Measurements from ENCODE around the gene NUP62. TPM values are rescaled to one million over a fixed set of nuclear protein-coding genes. Genes with fewer than 3 reads are reported as not detected.

The NUP62 gene
- total and polyA plus RNA-seq, 2 experiments from 2014 or later: 55.5 to 99.4 TPM

- no peaks in the 10 kb centered on the region; the same call in 2 of the 3 replicates for H3K36me3 Mint-ChIP-seq (ENCODE audit: low read depth)
- ATAC-seq: no peak
- H3K27me3 Mint-ChIP-seq (ENCODE audit: insufficient read depth, low read depth, poor library complexity): peaks cover 14% of the 10 kb centered on the region
- DNase-seq (ENCODE audit: low spot score): no peak
- H3K27ac ChIP-seq (ENCODE audit: low read depth): no peak overlapping the region
- no peak overlapping the region for H3K27ac Mint-ChIP-seq
- H3K4me1 Mint-ChIP-seq: peaks cover 23% of the 10 kb centered on the region
- no peak overlapping the region for H3K4me2 ChIP-seq
- no peaks in the 10 kb centered on the region for H3K36me3 ChIP-seq (ENCODE audit: insufficient read depth)
- H3K9me2 ChIP-seq (ENCODE audit: insufficient read depth): no peaks in the 10 kb centered on the region
- H3K4me1 ChIP-seq (ENCODE audit: insufficient read depth): peaks cover 17% of the 10 kb centered on the region; the same call in 1 of the 2 replicates
- H4K20me1 ChIP-seq (replicated peaks; ENCODE audit: insufficient read depth): no peaks in the 10 kb centered on the region
- peaks cover 12% of the 10 kb centered on the region for H3K9me3 Mint-ChIP-seq
- no peaks in the 10 kb centered on the region for H3K79me2 ChIP-seq (replicated peaks; ENCODE audit: insufficient read depth)
- no peaks in the 10 kb centered on the region for H3F3A ChIP-seq (replicated peaks; ENCODE audit: low read depth)
- H2AFZ ChIP-seq: no peak overlapping the region
- H3K27me3 ChIP-seq (ENCODE audit: insufficient read depth): no peaks in the 10 kb centered on the region
- H3K4me3 Mint-ChIP-seq: no peak overlapping the region
- TF ChIP-seq, protein P1, sequence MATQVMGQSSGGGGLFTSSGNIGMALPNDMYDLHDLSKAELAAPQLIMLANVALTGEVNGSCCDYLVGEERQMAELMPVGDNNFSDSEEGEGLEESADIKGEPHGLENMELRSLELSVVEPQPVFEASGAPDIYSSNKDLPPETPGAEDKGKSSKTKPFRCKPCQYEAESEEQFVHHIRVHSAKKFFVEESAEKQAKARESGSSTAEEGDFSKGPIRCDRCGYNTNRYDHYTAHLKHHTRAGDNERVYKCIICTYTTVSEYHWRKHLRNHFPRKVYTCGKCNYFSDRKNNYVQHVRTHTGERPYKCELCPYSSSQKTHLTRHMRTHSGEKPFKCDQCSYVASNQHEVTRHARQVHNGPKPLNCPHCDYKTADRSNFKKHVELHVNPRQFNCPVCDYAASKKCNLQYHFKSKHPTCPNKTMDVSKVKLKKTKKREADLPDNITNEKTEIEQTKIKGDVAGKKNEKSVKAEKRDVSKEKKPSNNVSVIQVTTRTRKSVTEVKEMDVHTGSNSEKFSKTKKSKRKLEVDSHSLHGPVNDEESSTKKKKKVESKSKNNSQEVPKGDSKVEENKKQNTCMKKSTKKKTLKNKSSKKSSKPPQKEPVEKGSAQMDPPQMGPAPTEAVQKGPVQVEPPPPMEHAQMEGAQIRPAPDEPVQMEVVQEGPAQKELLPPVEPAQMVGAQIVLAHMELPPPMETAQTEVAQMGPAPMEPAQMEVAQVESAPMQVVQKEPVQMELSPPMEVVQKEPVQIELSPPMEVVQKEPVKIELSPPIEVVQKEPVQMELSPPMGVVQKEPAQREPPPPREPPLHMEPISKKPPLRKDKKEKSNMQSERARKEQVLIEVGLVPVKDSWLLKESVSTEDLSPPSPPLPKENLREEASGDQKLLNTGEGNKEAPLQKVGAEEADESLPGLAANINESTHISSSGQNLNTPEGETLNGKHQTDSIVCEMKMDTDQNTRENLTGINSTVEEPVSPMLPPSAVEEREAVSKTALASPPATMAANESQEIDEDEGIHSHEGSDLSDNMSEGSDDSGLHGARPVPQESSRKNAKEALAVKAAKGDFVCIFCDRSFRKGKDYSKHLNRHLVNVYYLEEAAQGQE (IDR thresholded peaks at IDR 0.05; ENCODE audit: unreplicated experiment): no peak
- TF ChIP-seq, protein P2, sequence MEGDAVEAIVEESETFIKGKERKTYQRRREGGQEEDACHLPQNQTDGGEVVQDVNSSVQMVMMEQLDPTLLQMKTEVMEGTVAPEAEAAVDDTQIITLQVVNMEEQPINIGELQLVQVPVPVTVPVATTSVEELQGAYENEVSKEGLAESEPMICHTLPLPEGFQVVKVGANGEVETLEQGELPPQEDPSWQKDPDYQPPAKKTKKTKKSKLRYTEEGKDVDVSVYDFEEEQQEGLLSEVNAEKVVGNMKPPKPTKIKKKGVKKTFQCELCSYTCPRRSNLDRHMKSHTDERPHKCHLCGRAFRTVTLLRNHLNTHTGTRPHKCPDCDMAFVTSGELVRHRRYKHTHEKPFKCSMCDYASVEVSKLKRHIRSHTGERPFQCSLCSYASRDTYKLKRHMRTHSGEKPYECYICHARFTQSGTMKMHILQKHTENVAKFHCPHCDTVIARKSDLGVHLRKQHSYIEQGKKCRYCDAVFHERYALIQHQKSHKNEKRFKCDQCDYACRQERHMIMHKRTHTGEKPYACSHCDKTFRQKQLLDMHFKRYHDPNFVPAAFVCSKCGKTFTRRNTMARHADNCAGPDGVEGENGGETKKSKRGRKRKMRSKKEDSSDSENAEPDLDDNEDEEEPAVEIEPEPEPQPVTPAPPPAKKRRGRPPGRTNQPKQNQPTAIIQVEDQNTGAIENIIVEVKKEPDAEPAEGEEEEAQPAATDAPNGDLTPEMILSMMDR (conservative IDR thresholded peaks at IDR 0.05; ENCODE audit: low read depth in 2 of 2): no peak
- no peak for TF ChIP-seq ZNF114 (CRISPR knock-in tag; IDR thresholded peaks at IDR 0.05)
- no peak overlapping the region for H3K4me3 ChIP-seq
Measured at GRCh38 chr19:49950956-49951526, 21.7 kb upstream of the NUP62 start.

DNA sequence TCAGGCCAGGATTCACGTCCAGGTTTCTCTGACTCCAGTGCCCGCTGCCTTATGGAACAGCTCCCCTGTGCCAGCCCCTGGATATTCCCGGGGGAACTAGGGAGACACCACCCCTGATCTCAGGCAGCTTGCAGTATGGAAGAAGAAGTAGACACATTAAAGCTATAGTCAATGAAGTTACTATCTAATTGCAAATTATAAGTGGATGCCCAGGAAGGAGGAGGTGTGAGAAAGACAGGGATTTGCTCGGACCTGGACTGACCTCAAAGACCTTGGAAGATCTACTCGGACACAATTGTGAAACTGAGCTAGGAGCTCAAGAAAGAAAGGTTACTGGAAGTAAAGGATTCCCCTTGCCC is 21.3 kb upstream of the NUP62 start:
- H3K4me3 Mint-ChIP-seq: no peak overlapping the region
- no peak for TF ChIP-seq POLR2AphosphoS5 (IDR thresholded peaks at IDR 0.05; ENCODE audit: low read depth)
- no peak for TF ChIP-seq CREB1 (CRISPR knock-in tag; IDR thresholded peaks at IDR 0.05; ENCODE audit: low read depth)
- TF ChIP-seq, protein P3, sequence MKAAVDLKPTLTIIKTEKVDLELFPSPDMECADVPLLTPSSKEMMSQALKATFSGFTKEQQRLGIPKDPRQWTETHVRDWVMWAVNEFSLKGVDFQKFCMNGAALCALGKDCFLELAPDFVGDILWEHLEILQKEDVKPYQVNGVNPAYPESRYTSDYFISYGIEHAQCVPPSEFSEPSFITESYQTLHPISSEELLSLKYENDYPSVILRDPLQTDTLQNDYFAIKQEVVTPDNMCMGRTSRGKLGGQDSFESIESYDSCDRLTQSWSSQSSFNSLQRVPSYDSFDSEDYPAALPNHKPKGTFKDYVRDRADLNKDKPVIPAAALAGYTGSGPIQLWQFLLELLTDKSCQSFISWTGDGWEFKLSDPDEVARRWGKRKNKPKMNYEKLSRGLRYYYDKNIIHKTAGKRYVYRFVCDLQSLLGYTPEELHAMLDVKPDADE (IDR thresholded peaks at IDR 0.05): no peak
- TF ChIP-seq ZNF462 (CRISPR knock-in tag; IDR thresholded peaks at IDR 0.05): no peak
- no peak for TF ChIP-seq ZNF331 (CRISPR knock-in tag; IDR thresholded peaks at IDR 0.05; ENCODE audit: low read depth)
- no peak for TF ChIP-seq NANOG (IDR thresholded peaks at IDR 0.05; ENCODE audit: borderline replicate concordance)

More for the DNA sequence above, 21.3 kb upstream of the NUP62 start:
- Mint-ChIP-seq H3K9me3 (peaks cover 12% of the 10 kb centered on the region), H3K36me3 (ENCODE audit: low read depth) (no peaks in the 10 kb centered on the region; the same call in 2 of the 3 replicates), H3K4me1 (peaks cover 23% of the 10 kb centered on the region), H3K27me3 (ENCODE audit: insufficient read depth, low read depth, poor library complexity) (peaks cover 14% of the 10 kb centered on the region), H3K27ac (no peak overlapping the region)
- H3K9me2 ChIP-seq (ENCODE audit: insufficient read depth): no peaks in the 10 kb centered on the region
- H3K79me2 ChIP-seq (replicated peaks; ENCODE audit: insufficient read depth): no peaks in the 10 kb centered on the region
- no peak overlapping the region for H2AFZ ChIP-seq
- no peak overlapping the region for H3K4me3 ChIP-seq
- no peaks in the 10 kb centered on the region for H4K20me1 ChIP-seq (replicated peaks; ENCODE audit: insufficient read depth)
- H3K4me2 ChIP-seq: no peak overlapping the region
- H3K4me1 ChIP-seq (ENCODE audit: insufficient read depth): peaks cover 17% of the 10 kb centered on the region; the same call in 1 of the 2 replicates
- no peaks in the 10 kb centered on the region for H3F3A ChIP-seq (replicated peaks; ENCODE audit: low read depth)
- H3K27me3 ChIP-seq (ENCODE audit: insufficient read depth): no peaks in the 10 kb centered on the region
- no peak overlapping the region for H3K27ac ChIP-seq (ENCODE audit: low read depth)
- ATAC-seq: no peak
- DNase-seq (ENCODE audit: low spot score): no peak
- H3K36me3 ChIP-seq (ENCODE audit: insufficient read depth): no peaks in the 10 kb centered on the region
